Kidney epithelial cell (primary cell): ENCODE measurements around the gene CLMN. TPM values are rescaled to one million over a fixed set of nuclear protein-coding genes. Genes with fewer than 3 reads are reported as not detected.

Source experiments
- DNase-seq: peaks from one replicate; pipeline ENCODE4 v3.0.0-alpha.2; 2010; ENCODE audit warnings: low read depth
- H3K27me3 ChIP-seq: 2 replicates; pipeline ENCODE4 v1.6.0; 2011; ENCODE audit warnings: low read length; ENCODE audit not compliant: control insufficient read depth, insufficient read depth
- H3K36me3 ChIP-seq: 2 replicates; pipeline ENCODE4 v1.5.1; 2011; ENCODE audit warnings: low read length; ENCODE audit not compliant: control insufficient read depth, insufficient read depth
- H3K4me3 ChIP-seq: 2 replicates; pipeline ENCODE4 v1.5.1; 2011; ENCODE audit warnings: low read depth, mild to moderate bottlenecking, control low read depth, low read length
- total RNA-seq: library from RNA; depleted of rRNA; stranded (reverse); fragments of >200 nt; gene quantifications from 2 replicates; pipeline ENCODE4 v1.2.3, GENCODE V29; 2015
- TF ChIP-seq, protein P1 (sequence below): IDR thresholded peaks from 2 replicates; pipeline ENCODE4 v1.5.1; 2011; ENCODE audit warnings: mild to moderate bottlenecking, moderate library complexity, low read length, control low read depth, inconsistent platforms; ENCODE audit not compliant: insufficient read depth, poor library complexity, severe bottlenecking

CLMN gene
- total RNA-seq, 1 donor from 2014 or later: 9.8 TPM

DNA sequence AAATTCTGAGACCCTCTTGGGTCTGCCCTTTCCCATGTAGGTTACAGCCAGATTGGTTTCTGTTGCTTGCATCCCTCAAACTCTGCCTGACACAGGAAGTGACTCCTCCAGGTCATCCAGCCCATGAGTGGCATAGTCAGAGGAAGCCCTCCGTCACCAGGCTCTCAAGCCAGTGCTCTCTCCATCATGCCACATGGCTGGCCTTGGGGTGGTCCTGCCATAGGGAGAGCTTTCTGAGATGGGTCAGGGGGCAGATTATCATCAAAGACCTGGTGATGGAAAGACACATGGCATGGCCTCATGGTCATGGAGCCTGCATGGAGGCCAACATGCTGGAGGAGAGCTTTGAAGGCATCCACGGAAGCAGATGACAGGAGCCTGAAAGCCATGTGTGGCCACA is 15.4 kb upstream of the CLMN start:
- TF ChIP-seq, protein P1, sequence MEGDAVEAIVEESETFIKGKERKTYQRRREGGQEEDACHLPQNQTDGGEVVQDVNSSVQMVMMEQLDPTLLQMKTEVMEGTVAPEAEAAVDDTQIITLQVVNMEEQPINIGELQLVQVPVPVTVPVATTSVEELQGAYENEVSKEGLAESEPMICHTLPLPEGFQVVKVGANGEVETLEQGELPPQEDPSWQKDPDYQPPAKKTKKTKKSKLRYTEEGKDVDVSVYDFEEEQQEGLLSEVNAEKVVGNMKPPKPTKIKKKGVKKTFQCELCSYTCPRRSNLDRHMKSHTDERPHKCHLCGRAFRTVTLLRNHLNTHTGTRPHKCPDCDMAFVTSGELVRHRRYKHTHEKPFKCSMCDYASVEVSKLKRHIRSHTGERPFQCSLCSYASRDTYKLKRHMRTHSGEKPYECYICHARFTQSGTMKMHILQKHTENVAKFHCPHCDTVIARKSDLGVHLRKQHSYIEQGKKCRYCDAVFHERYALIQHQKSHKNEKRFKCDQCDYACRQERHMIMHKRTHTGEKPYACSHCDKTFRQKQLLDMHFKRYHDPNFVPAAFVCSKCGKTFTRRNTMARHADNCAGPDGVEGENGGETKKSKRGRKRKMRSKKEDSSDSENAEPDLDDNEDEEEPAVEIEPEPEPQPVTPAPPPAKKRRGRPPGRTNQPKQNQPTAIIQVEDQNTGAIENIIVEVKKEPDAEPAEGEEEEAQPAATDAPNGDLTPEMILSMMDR: no peak
- no peaks in the 10 kb centered on the region for H3K36me3 ChIP-seq
- no peak for DNase-seq

DNA sequence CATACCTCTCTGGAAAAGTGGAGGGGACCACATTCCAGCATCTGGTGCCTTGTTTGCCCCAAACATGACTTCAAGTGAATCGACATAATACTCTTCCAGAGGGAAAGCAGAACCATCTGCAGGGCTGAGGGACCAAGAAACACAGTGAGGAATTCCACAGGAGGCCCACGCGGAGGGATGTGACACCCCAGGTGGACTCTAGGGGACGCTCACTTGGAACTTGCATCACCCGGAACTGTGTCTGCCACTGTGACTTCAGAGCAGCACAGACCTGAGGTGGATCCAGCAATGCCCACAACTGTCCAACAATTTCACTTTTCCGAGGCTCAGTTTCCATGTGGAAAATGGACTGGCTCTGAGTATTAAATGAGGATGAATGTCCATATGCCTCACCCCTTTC is 14.3 kb upstream of the CLMN start:
- Histone ChIP-seq H3K36me3 (no peaks in the 10 kb centered on the region), H3K4me3 (no peak overlapping the region), H3K27me3 (peaks cover 2% of the 10 kb centered on the region)
- DNase-seq: no peak
- TF ChIP-seq, protein P1: no peak

More for the DNA sequence above, 15.4 kb upstream of the CLMN start:
- H3K27me3 ChIP-seq: peaks cover 2% of the 10 kb centered on the region
- H3K4me3 ChIP-seq: no peak overlapping the region

DNA sequence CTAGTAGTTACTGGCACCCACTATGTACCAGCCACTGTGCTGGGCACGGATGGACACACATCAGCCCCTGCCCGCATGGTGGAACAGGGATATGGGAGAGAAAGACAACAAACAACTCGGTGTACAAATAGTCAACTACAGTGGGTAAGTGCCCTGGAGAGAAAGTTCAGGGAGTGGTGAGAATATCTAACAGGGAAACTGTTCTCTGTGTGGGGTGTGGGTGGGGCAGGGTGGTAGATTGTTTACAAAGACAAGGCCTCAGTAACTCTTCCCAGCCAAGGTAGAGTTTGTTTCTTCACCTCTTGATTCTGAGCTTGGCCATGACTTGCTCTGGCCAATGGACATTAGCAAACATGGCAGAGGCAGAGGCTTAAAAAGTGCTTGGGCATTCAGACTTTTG is 12.9 kb upstream of the CLMN start:
- no peak for DNase-seq
- Histone ChIP-seq H3K27me3 (peaks cover 2% of the 10 kb centered on the region), H3K36me3 (no peaks in the 10 kb centered on the region), H3K4me3 (no peak overlapping the region)
- TF ChIP-seq, protein P1: no peak

DNA sequence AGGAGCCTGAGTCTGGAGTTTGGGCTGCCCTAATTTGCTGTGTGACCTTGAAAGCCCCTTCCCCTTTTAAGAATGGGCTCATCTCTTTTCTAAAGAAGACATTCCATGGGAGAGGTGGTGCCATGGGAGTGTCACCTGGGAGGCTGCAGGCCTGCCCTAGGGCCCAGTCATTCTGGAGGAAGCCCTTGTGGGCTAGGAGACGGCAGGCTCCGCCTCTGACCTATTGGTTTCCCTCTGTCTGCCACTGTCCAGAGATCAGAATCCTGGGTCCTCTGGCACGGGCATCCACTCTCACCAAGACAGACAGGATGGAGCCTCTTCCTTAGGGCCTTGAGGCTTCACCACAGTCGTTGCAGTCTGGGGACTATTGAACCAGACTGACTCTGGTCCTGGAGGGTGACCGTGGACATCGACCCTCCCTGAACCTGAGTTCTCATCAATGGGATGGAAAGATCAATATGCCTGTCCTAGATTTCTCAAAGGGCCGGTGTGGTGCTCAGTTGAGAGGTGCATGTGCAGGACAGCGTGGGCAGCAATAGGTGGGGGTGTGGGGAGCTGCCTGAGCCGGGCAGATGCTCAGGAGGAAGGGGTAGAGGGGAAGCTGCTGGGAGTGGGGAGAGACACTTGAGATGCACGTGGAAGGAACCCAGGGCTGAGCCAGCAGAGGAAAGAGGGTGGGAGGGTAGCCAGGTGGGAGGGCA is 12.2 kb upstream of the CLMN start:
- Histone ChIP-seq H3K4me3 (no peak overlapping the region), H3K36me3 (no peaks in the 10 kb centered on the region), H3K27me3 (peaks cover 2% of the 10 kb centered on the region)
- no peak for DNase-seq
- TF ChIP-seq, protein P1: no peak

DNA sequence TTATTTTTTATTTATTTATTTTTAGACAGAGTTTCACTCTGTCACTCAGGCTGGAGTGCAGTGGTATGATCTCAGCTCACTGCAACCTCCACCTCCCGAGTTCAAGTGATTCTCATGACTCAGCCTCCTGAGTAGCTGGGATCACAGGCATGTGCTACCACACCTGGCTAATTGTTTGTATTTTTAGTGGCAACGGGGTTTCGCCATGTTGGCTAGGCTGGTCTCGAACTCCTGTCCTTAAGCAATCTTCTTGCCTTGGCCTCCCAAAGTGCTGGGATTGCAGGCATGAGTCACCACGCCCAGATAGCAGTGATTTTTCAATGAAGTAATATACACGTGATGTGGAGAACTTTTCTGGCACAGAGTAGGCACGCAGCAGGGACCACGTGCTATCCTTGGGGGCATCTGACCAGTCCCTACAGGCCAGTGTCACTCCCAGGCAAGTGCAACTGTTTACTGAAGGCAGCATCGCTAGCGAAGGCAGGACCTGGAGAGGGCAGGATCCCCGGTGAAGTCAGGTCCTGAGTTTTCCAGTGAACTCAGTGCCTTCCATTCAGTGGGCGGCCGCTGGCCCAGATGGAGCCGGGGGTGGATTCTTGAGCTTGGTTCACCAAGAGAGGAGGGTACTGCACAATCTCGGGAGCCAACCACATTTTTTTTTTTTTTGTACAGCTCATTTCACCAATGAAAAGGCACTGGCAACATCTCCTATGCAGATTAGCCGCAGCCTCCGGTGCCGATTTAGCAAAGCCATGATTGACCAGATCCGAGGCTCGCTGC is 11.1 kb upstream of the CLMN start:
- TF ChIP-seq, protein P1: no peak

More for the DNA sequence above, 11.1 kb upstream of the CLMN start:
- H3K27me3 ChIP-seq: no peaks in the 10 kb centered on the region
- DNase-seq: no peak
- H3K4me3 ChIP-seq: no peak overlapping the region
- H3K36me3 ChIP-seq: no peaks in the 10 kb centered on the region
